ENCODE results near the gene LRG1. TPM values are rescaled to one million over a fixed set of nuclear protein-coding genes. Genes with fewer than 3 reads are reported as not detected.

Gene LRG1
- total RNA-seq, 1 donor from 2014 or later, result 1.1 TPM

- TF ChIP-seq CTCF (IDR thresholded peaks at IDR 0.05; ENCODE audit: insufficient read depth, low read length, severe bottlenecking), result no peak
- H3K36me3 ChIP-seq (ENCODE audit: control insufficient read depth, insufficient read depth, low read length), result no peaks in the 10 kb centered on the region
- no peak overlapping the region for H3K4me3 ChIP-seq (ENCODE audit: low read depth, low read length)
- H3K27me3 ChIP-seq (ENCODE audit: control insufficient read depth, insufficient read depth, low read length), result no peaks in the 10 kb centered on the region
- DNase-seq (ENCODE audit: low read depth) (no peak), FAIRE-seq (no peak)
These were observed 13.9 kb upstream of the LRG1 start for GRCh38 chr19:4553775-4554174.

- Histone ChIP-seq H3K36me3 (ENCODE audit: control insufficient read depth, insufficient read depth, low read length) (no peaks in the 10 kb centered on the region), H3K27me3 (ENCODE audit: control insufficient read depth, insufficient read depth, low read length) (no peaks in the 10 kb centered on the region), H3K4me3 (ENCODE audit: low read depth, low read length) (no peak overlapping the region)
- TF ChIP-seq CTCF (IDR thresholded peaks at IDR 0.05; ENCODE audit: insufficient read depth, low read length, severe bottlenecking), result no peak
- FAIRE-seq (no peak), DNase-seq (ENCODE audit: low read depth) (no peak)
These were observed 13.4 kb upstream of the LRG1 start for GRCh38 chr19:4553092-4553695.

- Histone ChIP-seq H3K4me3 (ENCODE audit: low read depth, low read length) (no peak overlapping the region), H3K27me3 (ENCODE audit: control insufficient read depth, insufficient read depth, low read length) (no peaks in the 10 kb centered on the region), H3K36me3 (ENCODE audit: control insufficient read depth, insufficient read depth, low read length) (no peaks in the 10 kb centered on the region)
- DNase-seq (ENCODE audit: low read depth) (no peak), FAIRE-seq (no peak)
- TF ChIP-seq CTCF (IDR thresholded peaks at IDR 0.05; ENCODE audit: insufficient read depth, low read length, severe bottlenecking), result no peak
These were observed 12.6 kb upstream of the LRG1 start for GRCh38 chr19:4552525-4552819.

GRCh38 chr19:4550479-4551050 is 10.7 kb upstream of the LRG1 start:
- FAIRE-seq (no peak), DNase-seq (ENCODE audit: low read depth) (no peak)
- Histone ChIP-seq H3K4me3 (ENCODE audit: low read depth, low read length) (no peak overlapping the region), H3K27me3 (ENCODE audit: control insufficient read depth, insufficient read depth, low read length) (no peaks in the 10 kb centered on the region), H3K36me3 (ENCODE audit: control insufficient read depth, insufficient read depth, low read length) (no peaks in the 10 kb centered on the region)
- TF ChIP-seq CTCF (IDR thresholded peaks at IDR 0.05; ENCODE audit: insufficient read depth, low read length, severe bottlenecking), result no peak

- Histone ChIP-seq H3K27me3 (ENCODE audit: control insufficient read depth, insufficient read depth, low read length) (no peaks in the 10 kb centered on the region), H3K36me3 (ENCODE audit: control insufficient read depth, insufficient read depth, low read length) (no peaks in the 10 kb centered on the region), H3K4me3 (ENCODE audit: low read depth, low read length) (no peak overlapping the region)
- DNase-seq (ENCODE audit: low read depth) (no peak), FAIRE-seq (no peak)
- no peak for TF ChIP-seq CTCF (IDR thresholded peaks at IDR 0.05; ENCODE audit: insufficient read depth, low read length, severe bottlenecking)
These were observed 10.2 kb upstream of the LRG1 start for GRCh38 chr19:4550018-4550417.

- TF ChIP-seq CTCF (IDR thresholded peaks at IDR 0.05; ENCODE audit: insufficient read depth, low read length, severe bottlenecking), result no peak
- DNase-seq (ENCODE audit: low read depth), result no peak
- no peaks in the 10 kb centered on the region for H3K27me3 ChIP-seq (ENCODE audit: control insufficient read depth, insufficient read depth, low read length)
- no peak overlapping the region for H3K4me3 ChIP-seq (ENCODE audit: low read depth, low read length)
- no peaks in the 10 kb centered on the region for H3K36me3 ChIP-seq (ENCODE audit: control insufficient read depth, insufficient read depth, low read length)
- FAIRE-seq, result no peak
These were observed 8.4 kb upstream of the LRG1 start for GRCh38 chr19:4548238-4548584.
